GM19467 (cell line): ENCODE data around the gene BORCS8.
"Not testable (repeated sequence)": the region's sequence is repeated elsewhere in the genome, so short reads cannot be mapped to it uniquely, and the experiment has no call there.

Experiments used
- ATAC-seq: cut with Tn5 transposase; IDR thresholded peaks from one replicate; pipeline ENCODE4 v1.9.1; 2021; ENCODE audit warnings: mild to moderate bottlenecking, moderate library complexity; ENCODE audit not compliant: unreplicated experiment

BORCS8 gene

DNA sequence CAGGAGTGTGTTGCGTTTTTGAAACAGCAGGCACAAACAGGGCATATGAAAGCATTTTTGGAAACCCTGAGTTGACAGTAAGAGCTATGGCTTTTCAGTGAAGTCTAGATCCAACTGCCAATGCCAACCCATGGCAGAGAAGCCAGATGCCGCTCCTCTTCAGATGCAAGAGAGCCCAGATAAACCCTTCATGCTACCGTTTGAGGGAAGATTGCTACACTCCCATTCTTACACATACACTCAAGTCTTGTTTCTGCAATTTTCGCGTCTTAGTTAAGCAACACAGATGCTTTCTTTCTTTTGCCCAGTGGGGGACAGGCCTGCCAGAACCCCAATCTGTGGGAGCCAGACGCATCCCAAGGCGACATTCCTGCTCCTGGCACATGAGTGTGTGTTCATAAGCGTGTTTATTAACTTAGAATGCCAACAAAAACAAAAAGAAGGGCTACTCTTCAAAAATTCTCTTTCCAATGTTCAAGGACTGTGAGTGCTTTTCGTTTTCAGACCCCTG is 10.4 kb downstream of the BORCS8 start:
- no peak for ATAC-seq

DNA sequence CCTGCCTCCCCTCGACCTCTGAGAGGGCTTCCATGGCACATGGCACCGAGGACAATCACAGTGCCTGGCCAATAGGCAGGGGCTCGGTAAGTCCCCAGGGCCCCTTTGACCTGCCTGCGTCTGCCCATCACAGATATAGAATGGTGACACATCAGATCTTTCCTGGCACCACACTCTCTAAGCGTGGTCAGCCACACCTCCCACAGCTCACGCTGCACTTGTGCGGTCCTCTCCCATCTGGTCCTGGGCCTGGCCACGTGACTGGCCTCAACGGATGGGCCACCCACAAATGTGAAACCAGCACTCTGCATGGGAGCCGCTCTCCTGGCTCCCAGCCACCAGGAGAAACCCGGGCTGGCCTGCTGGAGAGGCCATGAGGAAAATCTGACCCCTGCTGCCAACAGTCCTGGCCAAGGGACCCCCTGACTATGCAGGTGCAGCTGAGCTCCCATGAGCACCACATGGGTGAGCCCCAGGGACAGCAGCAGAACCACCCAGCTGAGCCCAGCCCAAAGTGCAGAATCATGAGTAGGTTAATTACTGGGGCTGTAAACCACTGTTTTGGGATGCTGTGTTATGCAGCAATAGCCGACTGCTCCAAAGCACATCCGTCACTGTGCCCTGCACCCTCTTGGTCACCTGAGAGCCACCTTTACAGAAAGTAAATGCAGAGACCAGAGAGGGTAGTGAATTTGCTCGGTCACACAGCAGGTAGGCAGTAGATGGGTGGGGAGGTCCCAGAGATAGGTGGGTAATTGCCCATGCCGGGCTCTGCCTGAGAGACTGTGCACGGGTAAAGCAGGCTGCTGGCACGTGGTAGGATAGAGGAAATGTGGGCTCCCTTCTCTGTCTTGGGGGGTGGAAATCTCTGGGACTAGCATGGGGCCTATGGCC is 12.2 kb downstream of the BORCS8 start:
- ATAC-seq: no peak

DNA sequence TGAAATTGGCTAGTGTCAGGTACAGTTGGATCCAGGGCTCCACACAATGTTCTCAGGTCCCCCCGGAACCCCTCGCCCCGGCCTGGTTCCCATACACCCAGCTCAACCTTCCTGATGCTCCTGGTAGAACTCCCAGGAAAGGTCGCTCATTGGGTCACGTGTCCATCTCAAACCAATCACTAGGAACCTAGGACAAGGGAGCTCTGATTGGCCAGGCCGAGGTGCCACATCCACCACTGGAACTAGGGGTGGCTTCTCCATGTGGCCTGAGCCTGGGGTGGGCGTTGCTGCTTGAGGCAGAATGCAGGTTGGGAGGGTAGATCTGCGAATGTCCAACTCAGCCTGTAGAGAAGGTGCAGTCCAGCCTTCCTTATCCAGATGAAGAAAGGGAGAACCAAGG is 15.0 kb downstream of the BORCS8 start:
- no peak for ATAC-seq

DNA sequence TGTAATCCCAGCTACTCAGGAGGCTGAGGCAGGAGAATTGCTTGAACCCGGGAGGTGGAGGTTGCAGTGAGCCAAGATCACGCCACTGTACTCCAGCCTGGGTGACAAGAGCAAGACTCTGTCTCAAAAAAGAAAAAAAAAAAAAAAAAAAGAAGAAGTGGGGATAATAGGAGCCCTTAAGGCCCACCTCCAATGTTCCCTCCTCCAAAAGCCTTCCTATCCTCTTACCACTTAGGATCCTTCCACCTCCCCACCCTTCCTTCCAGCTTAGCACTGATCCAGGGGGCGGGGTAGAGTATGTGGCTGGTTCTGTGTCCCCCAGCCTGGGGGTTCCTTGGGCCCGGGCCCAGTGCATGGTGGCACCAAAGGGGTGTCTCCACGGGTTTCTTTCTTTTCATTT is 18.7 kb downstream of the BORCS8 start:
- ATAC-seq: not testable (repeated sequence)

DNA sequence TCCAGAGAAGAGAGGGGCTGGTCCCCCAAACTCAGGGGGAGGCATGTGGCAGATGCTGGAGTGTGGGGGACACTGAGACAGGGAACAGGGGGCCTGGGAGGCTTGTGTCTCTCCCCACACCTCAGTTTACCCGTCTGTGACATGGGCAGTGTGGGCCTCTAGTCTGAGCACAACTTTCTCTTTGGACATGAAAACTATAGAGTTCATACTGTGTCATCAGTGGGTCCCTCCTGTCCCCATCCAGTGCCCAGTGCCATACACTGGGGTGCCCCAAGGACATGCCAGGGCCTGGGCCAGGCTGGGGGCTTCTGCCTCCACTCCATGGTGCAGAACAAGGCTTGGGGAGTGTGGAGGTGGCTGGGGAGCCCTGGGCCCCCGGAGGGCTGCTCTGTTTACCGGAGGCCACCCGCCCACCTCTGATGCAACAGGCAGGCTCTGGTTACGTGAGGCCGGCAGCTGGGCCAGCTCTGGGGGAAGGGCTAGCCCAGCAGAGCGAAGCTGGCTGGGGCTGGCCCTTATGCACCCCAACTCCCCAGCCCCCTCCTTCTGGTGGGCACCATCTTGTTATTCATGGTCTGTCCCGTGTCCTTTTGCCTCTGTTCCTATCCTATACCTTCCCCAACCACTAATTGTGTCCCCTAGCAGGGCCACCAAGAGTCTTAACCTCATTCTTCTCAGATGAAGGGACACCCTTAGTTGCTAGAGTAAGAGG is 20.0 kb downstream of the BORCS8 start:
- no peak for ATAC-seq

DNA sequence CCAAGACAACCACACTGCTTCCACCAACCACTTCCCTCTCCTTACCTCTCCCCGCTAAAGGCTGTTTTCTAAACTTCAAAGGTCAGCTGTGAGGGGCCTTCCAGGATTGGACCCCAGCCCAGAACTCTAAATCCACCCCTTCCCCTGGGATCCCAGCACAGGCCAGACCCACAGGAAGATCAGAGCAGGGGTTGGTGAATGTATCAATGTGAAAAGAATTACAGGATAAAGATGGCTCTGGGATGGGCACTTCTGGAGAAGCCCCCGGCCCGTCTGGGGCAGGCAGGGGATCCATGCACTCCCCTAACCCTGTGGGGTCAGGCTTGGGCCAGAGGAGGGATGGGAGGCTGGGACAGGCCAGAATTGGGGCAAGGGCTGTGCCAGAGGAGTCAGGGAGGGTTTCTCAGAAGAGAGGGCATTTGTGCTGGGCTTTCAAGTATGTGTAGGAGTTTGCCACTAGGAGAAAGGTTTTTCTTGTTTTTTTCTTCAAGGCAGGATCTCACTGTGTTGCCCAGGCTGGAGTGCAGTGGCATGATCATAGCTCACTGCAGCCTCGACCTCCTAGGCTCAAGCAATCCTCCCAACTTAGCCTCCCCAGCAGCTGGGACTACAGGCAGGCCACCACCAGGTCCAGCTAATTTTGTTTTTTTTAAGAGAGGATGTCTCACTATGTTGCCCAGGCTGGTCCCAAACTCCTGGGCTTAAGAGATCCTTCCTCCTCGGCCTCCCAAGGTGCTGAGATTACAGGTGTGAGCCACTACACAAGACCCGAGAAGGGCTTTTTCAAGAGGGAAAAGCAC is 20.9 kb downstream of the BORCS8 start:
- no peak for ATAC-seq

DNA sequence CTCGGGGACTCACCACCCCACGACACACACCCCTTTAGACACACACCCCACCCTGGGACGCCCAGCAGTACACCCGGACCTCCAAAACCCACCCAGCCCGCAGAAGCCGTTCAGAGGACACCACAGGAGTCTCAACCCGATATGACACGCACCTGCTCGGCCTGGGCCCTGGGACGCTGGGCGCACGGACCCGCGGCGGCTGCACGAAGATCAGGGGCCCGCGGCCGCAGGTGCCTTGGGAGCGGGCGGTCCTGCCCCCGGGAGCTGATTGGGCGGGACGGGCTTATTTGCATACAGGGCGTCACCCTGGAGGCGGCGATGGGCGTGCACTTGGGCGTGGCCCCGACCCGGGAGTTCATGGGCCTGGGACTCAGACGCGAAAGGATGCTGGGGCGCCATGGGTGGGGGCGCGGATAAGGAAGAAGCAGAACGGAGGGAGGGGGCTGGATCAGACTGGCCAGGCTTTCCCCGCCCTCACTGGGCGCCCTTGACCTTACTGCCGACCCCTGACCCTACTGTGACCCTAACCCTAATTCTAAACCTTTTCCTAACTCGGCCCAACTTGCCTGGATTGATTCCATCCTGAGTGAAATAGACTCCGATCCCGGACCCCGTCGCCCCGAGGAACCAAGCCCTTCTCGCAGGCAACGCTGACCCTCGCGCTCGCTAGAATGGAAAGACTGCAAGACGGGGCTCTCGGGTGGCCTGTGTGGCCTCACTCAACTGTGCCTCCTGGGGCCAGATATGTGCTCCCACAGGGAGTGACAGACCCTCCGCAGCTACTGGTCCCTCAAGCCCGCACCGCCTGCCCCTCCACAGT is 21.7 kb downstream of the BORCS8 start, which contains the start of gene MEF2B:
MEF2B (minus strand) TSS at position 211 of the 820 bp plus-strand sequence. CDS start 19,528 bp downstream, outside the sequence.
- peak; percentile 77 for ATAC-seq

DNA sequence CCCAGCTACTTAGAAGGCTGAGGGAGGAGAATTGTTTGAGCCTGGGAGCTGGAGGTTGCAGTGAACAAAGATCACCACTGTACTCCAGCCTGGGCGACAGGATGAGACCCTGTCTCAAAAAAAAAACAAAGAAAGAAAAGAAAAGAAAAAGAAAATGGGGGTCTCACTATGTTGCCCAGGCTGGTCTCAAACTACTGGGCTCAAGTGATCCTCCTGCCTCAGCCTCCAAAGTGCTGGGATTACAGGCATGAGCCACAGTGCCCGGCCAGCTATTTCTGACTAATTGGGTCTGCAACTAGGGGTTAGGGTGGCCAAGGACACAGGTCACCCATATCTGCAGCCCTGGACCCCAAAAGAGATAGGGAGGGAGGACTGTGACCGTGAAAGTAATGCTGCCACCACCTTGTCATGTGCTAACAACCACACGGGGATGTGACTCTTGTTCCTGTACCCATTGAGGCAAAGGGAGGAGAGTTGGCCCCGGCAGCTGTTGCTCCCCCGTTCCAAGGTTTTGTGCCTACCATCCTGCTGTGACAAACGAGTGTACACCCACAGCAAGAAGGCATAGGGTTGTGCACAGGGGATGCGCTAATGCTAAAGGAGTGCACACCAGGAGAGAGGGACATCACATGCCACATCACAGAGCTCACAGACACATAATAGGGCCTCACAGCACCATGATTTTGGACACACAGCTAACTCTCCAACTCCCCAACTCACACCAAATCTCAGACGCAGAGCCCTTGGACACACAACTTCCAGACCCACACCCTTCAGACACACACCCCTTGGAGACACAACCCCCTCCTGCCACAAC is 22.5 kb downstream of the BORCS8 start:
- ATAC-seq: no peak

DNA sequence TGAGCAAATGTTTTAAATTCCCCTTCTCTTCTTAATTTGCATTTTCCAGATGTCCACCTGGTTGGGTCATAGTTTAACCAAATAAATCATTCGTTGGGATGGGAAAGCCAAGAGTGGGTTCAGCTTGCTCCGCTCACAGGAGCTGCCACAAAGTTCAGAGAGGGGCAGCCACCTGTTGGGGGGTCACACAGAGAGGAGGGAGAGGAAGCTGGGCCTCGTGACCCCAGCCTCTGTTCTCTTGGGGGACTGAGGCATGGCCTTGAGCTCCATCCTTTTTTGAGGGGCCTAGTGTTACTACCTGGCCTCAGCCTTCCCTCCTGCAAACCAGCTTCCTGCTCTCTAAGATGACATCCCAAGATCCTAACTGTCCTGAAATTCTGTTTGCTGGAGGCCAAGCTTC is 24.3 kb downstream of the BORCS8 start:
- ATAC-seq: no peak

DNA sequence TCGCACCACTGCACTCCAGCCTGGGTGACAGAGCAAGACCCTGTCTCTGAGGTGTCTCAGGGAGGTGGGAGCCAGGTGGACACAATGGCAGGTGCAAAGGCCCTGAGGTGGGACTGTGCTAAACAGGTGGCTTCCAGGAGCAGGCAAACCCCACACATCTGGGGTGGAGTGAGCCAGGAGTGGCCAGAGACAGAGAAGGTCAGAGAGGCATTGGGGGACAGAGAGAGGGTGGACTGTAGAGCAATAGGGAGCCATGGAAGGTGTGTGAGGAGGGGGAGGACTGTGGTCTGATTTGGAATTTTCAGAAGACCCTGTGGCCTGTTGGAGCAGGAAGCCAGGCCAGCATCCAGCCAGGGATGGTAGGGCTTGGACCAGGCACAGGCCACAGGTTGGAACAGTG is 26.6 kb downstream of the BORCS8 start:
- ATAC-seq: no peak

DNA sequence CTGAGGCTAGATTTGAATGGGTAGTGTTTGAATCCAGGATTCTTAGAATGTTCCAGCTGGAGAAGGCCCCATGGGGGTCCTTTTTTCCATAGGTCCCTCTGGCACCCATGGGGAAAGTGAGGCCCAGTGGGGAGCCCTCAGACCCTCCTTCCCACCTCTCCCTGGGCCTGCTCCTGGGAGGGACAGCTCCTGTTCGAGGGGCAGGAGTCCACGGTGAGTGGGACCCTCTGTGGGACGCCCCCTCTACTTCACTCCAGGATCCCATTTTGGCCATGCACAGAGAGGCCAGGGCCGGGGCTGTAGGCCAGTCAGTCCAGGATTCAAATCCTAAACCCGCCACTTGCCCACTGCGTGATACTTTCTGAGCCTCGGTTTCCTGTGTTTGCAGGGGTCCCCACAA is 29.5 kb downstream of the BORCS8 start:
- ATAC-seq: no peak

DNA sequence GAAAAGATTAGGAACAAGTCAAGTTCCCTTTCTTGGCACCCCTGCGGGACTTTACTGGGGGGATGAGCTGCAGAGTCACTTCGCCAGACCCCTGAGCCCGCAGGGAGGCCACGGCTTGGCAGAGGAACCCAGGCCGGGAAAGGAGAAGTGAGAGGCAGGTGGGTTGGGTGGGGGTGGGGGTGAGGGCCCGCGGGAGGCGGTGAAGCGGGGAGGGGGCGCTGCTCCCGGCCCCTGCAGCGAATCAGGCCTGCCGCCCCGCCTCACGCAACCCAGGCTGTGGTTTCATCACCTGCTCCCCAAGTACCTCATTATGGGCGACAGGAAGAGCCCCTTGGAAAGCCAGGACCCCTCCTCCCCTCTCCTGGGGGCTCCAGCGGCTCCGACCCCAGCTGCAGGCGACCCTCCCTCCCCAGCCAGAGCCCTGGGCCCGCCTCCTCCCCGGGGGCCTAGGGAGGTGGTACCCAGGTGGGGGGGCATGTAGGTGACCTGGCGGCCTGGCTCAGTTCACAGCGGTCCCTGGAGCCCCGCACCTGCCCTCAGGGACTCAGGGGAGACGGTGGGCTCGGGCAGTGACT is 31.4 kb downstream of the BORCS8 start:
- ATAC-seq: no peak

DNA sequence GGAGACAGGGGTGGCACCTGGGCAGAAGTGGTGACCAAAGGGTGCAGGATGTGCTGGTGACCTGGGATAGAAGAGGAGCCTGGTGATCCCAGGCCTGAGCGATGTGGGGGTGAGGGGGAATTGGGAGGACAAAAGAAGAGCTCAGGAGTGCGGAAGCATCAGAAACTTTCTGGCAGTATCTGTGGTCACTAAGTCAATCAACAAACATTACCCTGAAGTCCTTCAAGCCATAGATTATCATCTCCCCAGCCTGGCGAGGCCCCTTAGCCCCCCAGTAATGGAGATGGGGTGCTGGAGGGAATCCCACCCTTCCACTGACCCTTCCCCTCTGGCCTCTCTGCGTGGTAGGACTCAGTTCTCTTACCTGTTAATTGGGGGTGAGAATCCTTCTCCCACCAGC is 32.4 kb downstream of the BORCS8 start:
- no peak for ATAC-seq

DNA sequence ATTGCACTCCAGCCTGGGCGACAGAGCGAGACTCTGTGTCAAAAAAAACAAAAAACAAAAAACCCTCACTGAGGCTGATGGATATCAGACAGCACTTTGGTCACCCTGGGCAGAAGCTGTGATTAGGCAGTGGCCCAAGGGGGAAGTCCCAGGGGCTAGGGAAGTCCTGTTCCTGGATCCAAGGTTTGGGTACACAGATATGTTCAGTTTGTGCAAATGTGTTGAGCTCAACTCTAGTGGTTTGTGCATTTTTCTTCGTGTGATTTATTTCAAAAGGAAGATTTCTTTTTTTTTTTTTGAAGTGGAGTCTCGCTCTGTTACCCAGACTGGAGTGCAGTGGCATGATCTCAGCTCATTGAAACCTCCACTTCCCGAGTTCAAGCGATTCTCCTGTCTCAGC is 34.1 kb downstream of the BORCS8 start:
- ATAC-seq: no peak

DNA sequence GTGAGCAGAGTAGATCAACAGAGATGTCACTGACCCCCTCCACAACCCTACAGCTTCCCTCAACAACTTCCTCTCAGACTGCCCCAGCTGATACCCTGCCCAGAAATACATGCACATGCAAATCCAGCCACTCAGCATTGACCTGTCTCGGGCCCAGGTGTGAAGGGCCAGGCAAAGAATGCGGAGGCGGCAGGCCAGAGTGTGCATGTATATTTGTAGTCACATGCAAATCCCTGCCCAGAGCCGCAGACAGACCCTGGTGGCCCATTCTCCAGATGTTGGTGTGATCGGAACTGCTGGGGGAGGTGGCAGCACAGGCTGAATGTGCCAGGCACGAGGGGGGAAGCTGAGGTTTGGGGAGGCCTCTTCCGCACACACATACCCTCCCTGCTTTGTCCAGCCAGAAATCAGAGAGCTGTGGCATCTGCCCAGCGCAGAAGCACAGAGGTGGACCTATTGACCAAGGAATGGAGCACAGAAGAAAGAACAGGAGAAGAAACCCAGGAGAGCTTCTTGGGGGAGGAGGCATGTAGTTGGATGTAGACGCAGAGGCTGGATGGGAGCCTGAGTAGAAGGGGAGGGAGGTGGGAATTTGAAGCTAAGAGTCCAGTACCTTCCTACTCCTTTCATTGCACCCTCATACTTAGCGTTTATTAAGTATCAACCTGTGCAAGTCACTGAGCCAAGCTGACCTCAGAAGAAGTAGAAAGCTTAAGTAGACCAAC is 36.3 kb downstream of the BORCS8 start:
- ATAC-seq: peak; percentile 73

DNA sequence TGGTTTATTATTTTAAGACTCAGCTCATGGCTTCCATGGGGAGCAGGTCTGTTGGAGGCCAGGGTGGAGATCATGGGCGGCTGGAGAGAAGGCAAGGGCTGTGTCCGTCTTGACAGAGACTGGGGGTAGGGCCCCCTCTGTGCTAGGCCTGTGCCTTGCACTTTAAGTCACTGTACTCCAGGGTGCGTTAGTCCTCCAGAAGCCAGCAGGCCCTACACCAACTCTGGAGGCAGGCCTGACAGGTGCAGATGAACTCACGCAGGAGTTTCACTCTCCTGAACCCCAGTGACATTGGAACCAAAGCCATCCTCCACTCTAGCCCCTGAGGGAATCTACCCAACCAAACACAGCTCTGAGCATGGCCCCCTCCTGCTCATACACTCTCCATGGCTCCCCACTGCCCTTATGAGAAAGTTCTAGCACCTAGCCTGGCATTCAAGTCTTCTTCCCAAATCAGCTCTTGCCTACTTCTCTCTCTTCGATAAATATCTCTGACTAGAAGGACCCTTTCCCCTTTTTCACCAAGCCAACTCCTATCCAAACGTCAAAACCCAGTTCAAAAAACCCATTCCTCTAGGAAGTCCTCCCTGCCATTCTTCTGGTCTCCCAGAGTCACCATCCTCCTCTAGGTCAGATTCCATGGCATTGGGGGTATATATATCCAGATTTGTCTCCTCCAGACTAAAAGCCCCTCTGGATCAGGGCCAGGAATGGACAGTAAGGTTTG is 37.0 kb downstream of the BORCS8 start:
- ATAC-seq: no peak

DNA sequence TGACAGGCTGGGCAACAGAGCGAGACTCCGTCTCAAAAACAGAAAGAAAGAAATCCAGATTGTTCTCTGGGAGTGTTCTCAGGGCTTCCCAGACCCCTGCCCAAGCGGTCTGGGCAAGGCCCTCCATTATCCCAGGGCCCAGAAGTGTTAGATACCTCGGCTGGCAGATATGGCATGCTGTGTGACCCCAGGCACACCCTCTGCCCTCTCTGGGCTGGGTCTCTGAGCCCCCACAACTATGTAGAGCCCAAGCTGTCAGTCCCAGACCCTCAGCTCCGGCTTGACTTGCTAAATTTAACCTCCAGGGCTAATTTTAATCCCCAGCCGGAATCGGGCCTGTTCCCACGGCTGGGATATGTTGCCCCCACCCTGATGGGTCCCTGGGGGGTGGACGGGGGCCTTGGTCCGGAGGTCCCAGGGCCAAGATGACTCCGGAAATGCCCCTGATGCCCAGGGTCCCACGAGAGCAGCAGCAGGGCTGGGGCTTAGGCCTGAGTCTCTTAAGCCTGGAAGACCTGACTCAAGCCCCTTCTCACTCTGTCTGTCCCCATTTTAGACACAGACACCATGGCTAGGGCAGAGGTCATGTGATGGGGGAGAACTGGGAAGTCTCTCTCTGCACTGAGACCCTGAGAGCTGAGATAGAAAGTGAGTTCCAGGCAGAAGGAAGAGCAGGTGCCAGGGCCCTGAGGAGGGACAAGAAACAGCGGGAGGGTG is 39.1 kb downstream of the BORCS8 start:
- ATAC-seq: no peak
